Bronchial epithelial cell (primary cell): ENCODE results near the gene CTNNA2. TPM values are rescaled to one million over a fixed set of nuclear protein-coding genes. Genes with fewer than 3 reads are reported as not detected.

Experiments
- DNase-seq: peaks from one replicate; pipeline ENCODE4 v3.0.0-alpha.2; 2010; ENCODE audit warnings: low read depth
- FAIRE-seq: peaks from 2 replicates; lab custom pipeline; 2011; peaks lifted over from hg19 to GRCh38; lab: Jason Lieb, UNC
- H3K27me3 ChIP-seq: 2 replicates; pipeline ENCODE4 v1.5.1; 2011; ENCODE audit warnings: low read length; ENCODE audit not compliant: control insufficient read depth, insufficient read depth
- H3K36me3 ChIP-seq: 2 replicates; pipeline ENCODE4 v1.5.1; 2011; ENCODE audit warnings: low read length; ENCODE audit not compliant: control insufficient read depth, insufficient read depth
- H3K4me3 ChIP-seq: 2 replicates; pipeline ENCODE4 v1.5.1; 2011; ENCODE audit warnings: mild to moderate bottlenecking, low read depth, low read length, control low read depth
- total RNA-seq: library from RNA; depleted of rRNA; stranded (reverse); fragments of >200 nt; gene quantifications from 2 replicates; pipeline ENCODE4 v1.2.1, GENCODE V29; 2014
- TF ChIP-seq, protein P1 (sequence below): IDR thresholded peaks from 2 replicates; pipeline ENCODE4 v1.5.1; 2011; ENCODE audit warnings: mild to moderate bottlenecking, moderate library complexity, low read length, control low read depth, inconsistent platforms; ENCODE audit not compliant: insufficient read depth, severe bottlenecking

CTNNA2 gene
- total RNA-seq, 1 donor from 2014 or later, result not detected

DNA sequence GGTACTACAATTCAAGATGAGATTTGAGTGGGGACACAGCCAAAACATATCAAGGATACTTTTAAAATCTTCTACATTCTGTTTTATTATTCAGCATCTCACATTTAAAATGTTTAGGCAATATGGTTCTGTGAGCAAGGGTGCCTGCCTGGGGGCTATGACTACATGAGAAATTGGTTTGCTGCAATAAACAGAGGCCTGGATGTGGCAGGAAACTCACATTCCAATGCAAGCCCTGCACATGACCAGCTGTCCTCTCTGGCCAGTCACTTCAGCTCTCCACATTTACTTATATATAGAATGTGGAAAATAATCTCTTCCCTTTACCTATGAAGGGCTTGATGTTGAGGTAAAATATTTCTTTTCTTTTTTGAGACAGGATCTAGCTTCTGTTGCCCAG lies 598.3 kb downstream of the CTNNA2 start:
- H3K27me3 ChIP-seq, result no peaks in the 10 kb centered on the region
- TF ChIP-seq, protein P1, sequence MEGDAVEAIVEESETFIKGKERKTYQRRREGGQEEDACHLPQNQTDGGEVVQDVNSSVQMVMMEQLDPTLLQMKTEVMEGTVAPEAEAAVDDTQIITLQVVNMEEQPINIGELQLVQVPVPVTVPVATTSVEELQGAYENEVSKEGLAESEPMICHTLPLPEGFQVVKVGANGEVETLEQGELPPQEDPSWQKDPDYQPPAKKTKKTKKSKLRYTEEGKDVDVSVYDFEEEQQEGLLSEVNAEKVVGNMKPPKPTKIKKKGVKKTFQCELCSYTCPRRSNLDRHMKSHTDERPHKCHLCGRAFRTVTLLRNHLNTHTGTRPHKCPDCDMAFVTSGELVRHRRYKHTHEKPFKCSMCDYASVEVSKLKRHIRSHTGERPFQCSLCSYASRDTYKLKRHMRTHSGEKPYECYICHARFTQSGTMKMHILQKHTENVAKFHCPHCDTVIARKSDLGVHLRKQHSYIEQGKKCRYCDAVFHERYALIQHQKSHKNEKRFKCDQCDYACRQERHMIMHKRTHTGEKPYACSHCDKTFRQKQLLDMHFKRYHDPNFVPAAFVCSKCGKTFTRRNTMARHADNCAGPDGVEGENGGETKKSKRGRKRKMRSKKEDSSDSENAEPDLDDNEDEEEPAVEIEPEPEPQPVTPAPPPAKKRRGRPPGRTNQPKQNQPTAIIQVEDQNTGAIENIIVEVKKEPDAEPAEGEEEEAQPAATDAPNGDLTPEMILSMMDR, result no peak
- FAIRE-seq, result no peak

DNA sequence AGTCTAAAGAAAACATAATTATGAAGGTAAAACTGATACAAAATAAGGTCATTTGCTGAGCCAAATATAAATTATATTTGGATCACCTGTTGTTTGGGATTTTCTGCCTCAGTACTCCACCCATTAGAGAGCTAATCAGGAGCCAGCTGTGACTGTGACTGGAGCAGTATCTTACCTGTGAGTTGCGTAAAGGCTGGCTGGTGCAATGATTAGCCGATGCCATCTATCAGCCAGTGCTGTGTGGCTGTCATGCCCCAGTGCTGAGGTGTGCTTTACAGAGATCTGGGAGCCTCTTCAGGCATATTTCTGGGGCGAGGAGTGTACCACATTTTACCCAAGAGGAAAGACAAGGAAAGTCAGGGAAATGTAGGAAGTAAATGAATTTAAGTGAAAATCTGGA lies 599.9 kb downstream of the CTNNA2 start:
- H3K36me3 ChIP-seq, result no peaks in the 10 kb centered on the region
- no peak overlapping the region for H3K4me3 ChIP-seq
- DNase-seq, result no peak
- H3K27me3 ChIP-seq, result no peaks in the 10 kb centered on the region
- TF ChIP-seq, protein P1, result no peak
- FAIRE-seq, result no peak

More for the DNA sequence above, 598.3 kb downstream of the CTNNA2 start:
- no peak overlapping the region for H3K4me3 ChIP-seq
- no peak for DNase-seq
- no peaks in the 10 kb centered on the region for H3K36me3 ChIP-seq

DNA sequence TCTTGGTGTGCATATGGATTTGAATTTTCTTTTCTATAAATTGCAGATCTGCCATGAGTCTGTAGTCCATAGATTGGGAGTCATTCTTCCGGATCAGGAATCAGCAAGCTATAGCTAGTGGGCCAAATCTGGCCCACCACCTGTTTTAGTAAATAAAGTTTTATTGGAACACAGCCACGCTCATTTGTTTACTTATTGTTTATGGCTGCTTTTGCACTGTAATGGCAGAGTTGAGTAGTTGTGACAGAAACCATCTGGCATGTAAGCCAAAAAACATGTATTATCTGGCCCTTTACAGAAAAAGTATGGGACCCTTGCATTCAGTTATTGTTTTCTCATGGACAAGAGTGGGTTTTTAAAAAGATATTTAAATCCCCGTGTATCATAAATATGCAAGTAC lies 600.5 kb downstream of the CTNNA2 start:
- DNase-seq (no peak), FAIRE-seq (no peak)
- no peaks in the 10 kb centered on the region for H3K36me3 ChIP-seq
- no peaks in the 10 kb centered on the region for H3K27me3 ChIP-seq
- H3K4me3 ChIP-seq, result no peak overlapping the region
- TF ChIP-seq, protein P1, result no peak

DNA sequence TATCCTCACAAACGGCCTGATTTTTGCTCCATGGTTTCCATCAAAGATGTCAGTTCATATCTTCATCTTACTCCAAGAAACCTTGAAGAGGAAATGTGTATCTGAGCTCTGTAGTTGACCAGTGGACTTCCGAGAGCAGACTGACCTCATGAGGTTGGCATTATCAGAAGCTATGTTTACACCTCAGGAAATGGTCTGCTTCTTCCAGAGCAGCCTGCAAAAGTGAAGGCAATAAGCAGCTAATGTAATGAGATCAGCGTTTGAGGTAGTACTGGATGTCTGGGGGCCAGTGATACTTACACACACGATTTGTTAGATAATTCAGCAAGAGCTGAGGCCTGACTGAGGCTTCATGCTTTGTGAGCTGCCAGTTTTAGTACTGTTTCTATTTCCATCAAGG lies 602.0 kb downstream of the CTNNA2 start:
- Histone ChIP-seq H3K36me3 (no peaks in the 10 kb centered on the region), H3K27me3 (no peaks in the 10 kb centered on the region), H3K4me3 (no peak overlapping the region)
- FAIRE-seq (no peak), DNase-seq (no peak)
- TF ChIP-seq, protein P1, result no peak

DNA sequence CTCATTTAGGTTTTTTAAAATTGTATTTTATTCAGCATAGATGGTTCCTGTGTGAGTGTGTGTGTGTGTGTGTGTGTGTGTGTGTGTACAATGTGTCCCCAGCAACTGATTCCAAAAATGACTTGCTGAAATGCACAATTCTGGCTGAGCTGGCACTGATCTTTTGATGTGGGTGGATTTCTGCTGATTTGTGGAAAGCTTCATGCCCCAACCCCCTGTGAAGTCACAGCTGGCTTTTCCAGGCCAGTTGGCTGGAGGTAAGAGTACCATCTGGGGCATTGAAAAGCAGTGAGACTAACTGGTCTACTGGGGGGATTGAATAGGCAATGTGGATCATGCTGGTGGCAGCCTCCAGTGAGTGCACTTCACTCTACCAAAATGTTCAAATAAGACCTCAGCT lies 604.5 kb downstream of the CTNNA2 start:
- no peaks in the 10 kb centered on the region for H3K27me3 ChIP-seq
- TF ChIP-seq, protein P1, result no peak
- DNase-seq (no peak), FAIRE-seq (no peak)
- no peak overlapping the region for H3K4me3 ChIP-seq
- H3K36me3 ChIP-seq, result no peaks in the 10 kb centered on the region

DNA sequence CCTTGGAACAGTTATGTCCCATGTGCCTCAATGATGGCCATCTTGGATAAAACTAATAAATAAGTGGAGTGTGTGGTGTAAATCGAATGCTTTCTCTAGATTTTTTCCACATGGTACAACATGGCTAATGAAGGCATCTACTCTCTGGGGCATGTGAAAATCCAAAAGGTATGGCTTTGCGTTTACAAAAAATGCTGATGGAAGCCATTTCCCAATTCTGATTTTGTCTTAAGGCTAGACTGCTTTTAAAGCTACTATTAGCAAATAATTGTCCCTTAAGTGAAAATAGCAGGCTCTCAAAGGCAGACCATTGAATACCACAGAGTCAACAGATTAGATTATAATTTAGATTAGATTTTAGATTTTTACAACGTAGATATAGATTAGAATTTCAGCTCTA lies 608.0 kb downstream of the CTNNA2 start:
- TF ChIP-seq, protein P1, result no peak
- Histone ChIP-seq H3K27me3 (no peaks in the 10 kb centered on the region), H3K4me3 (no peak overlapping the region), H3K36me3 (no peaks in the 10 kb centered on the region)
- DNase-seq (no peak), FAIRE-seq (no peak)
